ENCODE measurements around the gene KIAA0753.

Gene KIAA0753

GRCh38 chr17:6633263-6633662 is 7.2 kb downstream of the KIAA0753 start:
- no peak for DNase-seq (ENCODE audit: low read depth, low spot score)
- H3K4me3 ChIP-seq (ENCODE audit: low read depth, low read length), result no peak overlapping the region
- TF ChIP-seq CTCF (IDR thresholded peaks at IDR 0.05; ENCODE audit: insufficient read depth, low read length, missing control alignments), result no peak
- ChIA-PET POLR2A (no interaction called here), CTCF (no interaction called here)

GRCh38 chr17:6632530-6632929 is 8.0 kb downstream of the KIAA0753 start:
- POLR2A ChIA-PET, result no interaction called here
- TF ChIP-seq CTCF (IDR thresholded peaks at IDR 0.05; ENCODE audit: insufficient read depth, low read length, missing control alignments), result no peak
- no peak for DNase-seq (ENCODE audit: low read depth, low spot score)
- CTCF ChIA-PET, result no interaction called here
- H3K4me3 ChIP-seq (ENCODE audit: low read depth, low read length), result no peak overlapping the region

- no peak for DNase-seq (ENCODE audit: low read depth, low spot score)
- H3K4me3 ChIP-seq (ENCODE audit: low read depth, low read length), result no peak overlapping the region
- no peak for TF ChIP-seq CTCF (IDR thresholded peaks at IDR 0.05; ENCODE audit: insufficient read depth, low read length, missing control alignments)
- POLR2A ChIA-PET, result no interaction called here
- CTCF ChIA-PET, result no interaction called here
These were observed 10.1 kb downstream of the KIAA0753 start for GRCh38 chr17:6630390-6630789.

- CTCF ChIA-PET, result interaction anchor here (1.4 kb wide), 1 partner anchor 29 kb away, joined by 3 read pairs; no protein-coding TSS in a partner anchor
- POLR2A ChIA-PET, result interaction anchor here (0.6 kb wide), 1 partner anchor 9 kb away, joined by 3 read pairs; no protein-coding TSS in a partner anchor
- TF ChIP-seq CTCF (IDR thresholded peaks at IDR 0.05; ENCODE audit: insufficient read depth, low read length, missing control alignments), result no peak
These were observed 13.5 kb downstream of the KIAA0753 start for GRCh38 chr17:6627019-6627418.

GRCh38 chr17:6626616-6627015 is 13.9 kb downstream of the KIAA0753 start:
- no peak overlapping the region for H3K4me3 ChIP-seq (ENCODE audit: low read depth, low read length)
- no peak for DNase-seq (ENCODE audit: low read depth, low spot score)
- no peak for TF ChIP-seq CTCF (IDR thresholded peaks at IDR 0.05; ENCODE audit: insufficient read depth, low read length, missing control alignments)
- CTCF ChIA-PET, result no interaction called here
- POLR2A ChIA-PET, result no interaction called here

More at GRCh38 chr17:6627019-6627418, 13.5 kb downstream of the KIAA0753 start:
- no peak for DNase-seq (ENCODE audit: low read depth, low spot score)
- H3K4me3 ChIP-seq (ENCODE audit: low read depth, low read length), result no peak overlapping the region

- no peak for DNase-seq (ENCODE audit: low read depth, low spot score)
- TF ChIP-seq CTCF (IDR thresholded peaks at IDR 0.05; ENCODE audit: insufficient read depth, low read length, missing control alignments), result no peak
- ChIA-PET CTCF (interaction anchor here (1.8 kb wide), 1 partner anchor 152 kb away, joined by 6 read pairs; no protein-coding TSS in a partner anchor), POLR2A (interaction anchor here (0.7 kb wide), 1 partner anchor 17 kb away, joined by 3 read pairs; the partner anchor contains the start of genes KIAA0753 and TXNDC17)
- H3K4me3 ChIP-seq (ENCODE audit: low read depth, low read length), result no peak overlapping the region
These were observed 16.6 kb downstream of the KIAA0753 start for GRCh38 chr17:6623941-6624340.
